AG10803 (cell line): ENCODE data around the gene CALN1.

ENCODE experiments used
- DNase-seq: peaks from one replicate; pipeline ENCODE4 v3.0.0; 2010; ENCODE audit warnings: low read depth
- H3K4me3 ChIP-seq: 2 replicates; pipeline ENCODE4 v1.5.1; 2011; ENCODE audit warnings: mild to moderate bottlenecking, low read length, control low read depth
- CTCF ChIP-seq: conservative IDR thresholded peaks from 2 replicates; pipeline ENCODE4 v1.5.1; 2011; ENCODE audit warnings: mild to moderate bottlenecking, low read length, control low read depth, inconsistent platforms

Gene CALN1

GRCh38 chr7:72048420-72048819, 363.7 kb downstream of the CALN1 start:
- no peak for TF ChIP-seq CTCF
- DNase-seq: no peak
- no peak overlapping the region for H3K4me3 ChIP-seq

GRCh38 chr7:72042855-72043254, 369.3 kb downstream of the CALN1 start:
- no peak for DNase-seq
- no peak overlapping the region for H3K4me3 ChIP-seq
- TF ChIP-seq CTCF: no peak

- TF ChIP-seq CTCF: no peak
- H3K4me3 ChIP-seq: no peak overlapping the region
Observed at GRCh38 chr7:72040641-72041040, 371.5 kb downstream of the CALN1 start.

GRCh38 chr7:72039460-72039859, 372.7 kb downstream of the CALN1 start:
- no peak for TF ChIP-seq CTCF

More at GRCh38 chr7:72040641-72041040, 371.5 kb downstream of the CALN1 start:
- DNase-seq: no peak

GRCh38 chr7:72038022-72038732, 374.0 kb downstream of the CALN1 start:
- no peak for TF ChIP-seq CTCF
- no peak for DNase-seq

More at GRCh38 chr7:72039460-72039859, 372.7 kb downstream of the CALN1 start:
- DNase-seq: no peak
- H3K4me3 ChIP-seq: no peak overlapping the region

GRCh38 chr7:72037516-72037915, 374.6 kb downstream of the CALN1 start:
- H3K4me3 ChIP-seq: no peak overlapping the region
- no peak for DNase-seq
- TF ChIP-seq CTCF: no peak

More at GRCh38 chr7:72038022-72038732, 374.0 kb downstream of the CALN1 start:
- H3K4me3 ChIP-seq: no peak overlapping the region

- DNase-seq: no peak
- no peak overlapping the region for H3K4me3 ChIP-seq
Observed at GRCh38 chr7:72035266-72035665, 376.9 kb downstream of the CALN1 start.

More at GRCh38 chr7:72035266-72035665, 376.9 kb downstream of the CALN1 start:
- no peak for TF ChIP-seq CTCF
